Epithelial cell of esophagus (primary cell): ENCODE data around the gene LPP.

Source experiments
- DNase-seq: peaks from one replicate; pipeline ENCODE4 v3.0.0; 2010; ENCODE audit warnings: low read depth
- H3K4me3 ChIP-seq: 2 replicates; pipeline ENCODE4 v1.5.1; 2011; ENCODE audit warnings: mild to moderate bottlenecking, low read length, control low read depth
- CTCF ChIP-seq: IDR thresholded peaks from 2 replicates; pipeline ENCODE4 v1.5.1; 2011; ENCODE audit warnings: low read depth, mild to moderate bottlenecking, low read length, control low read depth, inconsistent platforms; ENCODE audit not compliant: insufficient read depth; ENCODE audit errors: missing control alignments

The LPP gene

GRCh38 chr3:188465311-188465710 lies 311.4 kb downstream of the LPP start:
- DNase-seq: no peak
- H3K4me3 ChIP-seq: no peak overlapping the region
- TF ChIP-seq CTCF: no peak

- H3K4me3 ChIP-seq: no peak overlapping the region
- no peak for TF ChIP-seq CTCF
- no peak for DNase-seq
Observed at GRCh38 chr3:188468196-188468595, 314.2 kb downstream of the LPP start.

GRCh38 chr3:188468662-188469061 lies 314.7 kb downstream of the LPP start:
- no peak overlapping the region for H3K4me3 ChIP-seq
- no peak for TF ChIP-seq CTCF
- DNase-seq: no peak

- no peak overlapping the region for H3K4me3 ChIP-seq
- TF ChIP-seq CTCF: no peak
- no peak for DNase-seq
Observed at GRCh38 chr3:188469228-188469885, 315.4 kb downstream of the LPP start.

- H3K4me3 ChIP-seq: no peak overlapping the region
- DNase-seq: no peak
- no peak for TF ChIP-seq CTCF
Observed at GRCh38 chr3:188470508-188471130, 316.7 kb downstream of the LPP start.

GRCh38 chr3:188471723-188472122 lies 317.8 kb downstream of the LPP start:
- no peak for DNase-seq
- no peak overlapping the region for H3K4me3 ChIP-seq
- no peak for TF ChIP-seq CTCF

GRCh38 chr3:188472336-188472735 lies 318.4 kb downstream of the LPP start:
- no peak for TF ChIP-seq CTCF
- DNase-seq: no peak
- H3K4me3 ChIP-seq: no peak overlapping the region
